K562 (cell line): ENCODE measurements around the gene TUBG2. TPM values are rescaled to one million over a fixed set of nuclear protein-coding genes. Genes with fewer than 3 reads are reported as not detected.

Experiments used
- ATAC-seq: fragments of 200-7000 bp; cut with Tn5 transposase; 3 replicates; pipeline ENCODE4 v1.9.1; 2020; ENCODE audit warnings: moderate library complexity
- BruUV-seq: library from RNA; stranded (reverse); fragments of 400-500 nt; replicated peaks from 2 replicates; lab custom pipeline; 2021; lab: Mats Ljungman, UMichigan
- CTCF ChIA-PET: fragments of 300-600 bp; formaldehyde crosslinking; extraction: SDS; loops from one replicate; lab custom pipeline; 2021; ENCODE audit warnings: low intra/inter-chr PET ratio; lab: Yijun Ruan, JAX
- POLR2A ChIA-PET: fragments of 300-600, 350-650 bp; sonication (Branson Sonifier 250); formaldehyde crosslinking; extraction: SDS; loops from one replicate; lab custom pipeline; 2021; ENCODE audit warnings: antibody characterized with exemption, inconsistent platforms; lab: Yijun Ruan, JAX
- DNase-seq, 4 experiments: peaks; one replicate each; pipeline versions ENCODE4 v3.0.0 to v3.0.0-alpha.2; 2011 to 2018; ENCODE audit warnings: low spot score in 3 of 4, mixed read lengths in 3 of 4; ENCODE audit errors: extremely low read depth in 1 of 4
- FAIRE-seq: peaks from 2 replicates; lab custom pipeline; 2011; peaks lifted over from hg19 to GRCh38; lab: Jason Lieb, UNC
- H2AFZ ChIP-seq: 2 replicates; pipeline ENCODE4 v1.6.0; 2011; ENCODE audit warnings: low read depth, low read length, control low read depth, inconsistent platforms
- H3K27ac ChIP-seq: fragments of 200-600 bp; 3 replicates; pipeline ENCODE4 v1.8.0; 2011; ENCODE audit warnings: low read depth, mild to moderate bottlenecking, control low read depth, inconsistent platforms, low read length, moderate library complexity, mixed read lengths; ENCODE audit errors: extremely low read depth
- H3K27me3 ChIP-seq, 2 experiments: fragments of 300-600 bp in 1 of 2; 2 replicates in 1 of 2; 3 replicates in 1 of 2; pipeline versions ENCODE4 v1.6.0 to v1.8.0; 2011; ENCODE audit warnings: inconsistent platforms in 2 of 2, low read length in 2 of 2, mild to moderate bottlenecking in 1 of 2, mixed read lengths in 1 of 2, moderate library complexity in 1 of 2; ENCODE audit not compliant: control insufficient read depth in 2 of 2, insufficient read depth in 2 of 2
- H3K36me3 ChIP-seq: fragments of 300-600 bp; 3 replicates; pipeline ENCODE4 v1.8.0; 2011; ENCODE audit warnings: mild to moderate bottlenecking, low read length, inconsistent platforms; ENCODE audit not compliant: control insufficient read depth, insufficient read depth
- H3K4me1 ChIP-seq, 2 experiments: fragments of 200-600 bp in 1 of 2; replicated peaks in 1 of 2; 2 replicates in 1 of 2; 3 replicates in 1 of 2; pipeline versions ENCODE4 v1.5.1 to v1.8.0; 2011; ENCODE audit warnings: inconsistent platforms in 2 of 2, low read length in 2 of 2, mild to moderate bottlenecking in 1 of 2, mixed read lengths in 1 of 2, moderate library complexity in 1 of 2; ENCODE audit not compliant: control insufficient read depth in 2 of 2, insufficient read depth in 2 of 2
- H3K4me2 ChIP-seq: 2 replicates; pipeline ENCODE4 v1.6.1; 2011; ENCODE audit warnings: low read length, control low read depth, inconsistent platforms, mixed read lengths; ENCODE audit not compliant: insufficient read depth
- H3K4me3 ChIP-seq: fragments of 200-600 bp; sonication (generic), shearing (Covaris generic); 2 replicates; pipeline ENCODE4 v1.5.1; 2016; ENCODE audit warnings: control low read depth, inconsistent platforms
- H3K79me2 ChIP-seq: fragments of 200-600 bp; 3 replicates; pipeline ENCODE4 v1.8.0; 2011; ENCODE audit warnings: low read length, inconsistent platforms; ENCODE audit not compliant: control insufficient read depth, insufficient read depth
- H3K9ac ChIP-seq, 2 experiments: 2 replicates each; pipeline versions ENCODE4 v1.6.0 to v1.6.1; 2011; ENCODE audit warnings: low read depth in 2 of 2, low read length in 2 of 2, control low read depth in 1 of 2, inconsistent platforms in 1 of 2, mild to moderate bottlenecking in 1 of 2, mixed read lengths in 1 of 2; ENCODE audit not compliant: insufficient read depth in 1 of 2
- H3K9me1 ChIP-seq: one replicate; pipeline ENCODE4 v1.6.0; 2011; ENCODE audit warnings: inconsistent platforms, mild to moderate bottlenecking, low read length, moderate library complexity; ENCODE audit not compliant: control insufficient read depth, insufficient read depth
- H3K9me3 ChIP-seq: replicated peaks from 2 replicates; pipeline ENCODE4 v1.5.1; 2011; ENCODE audit warnings: low read depth, low read length, inconsistent platforms; ENCODE audit not compliant: control insufficient read depth, insufficient read depth
- H4K20me1 ChIP-seq: replicated peaks from 2 replicates; pipeline ENCODE4 v1.6.1; 2011; ENCODE audit warnings: low read length, inconsistent platforms, mixed read lengths; ENCODE audit not compliant: control insufficient read depth, insufficient read depth
- FUS ChIP-seq: fragments of 200-400 bp; formaldehyde crosslinking; optimal IDR thresholded peaks from 2 replicates; pipeline ENCODE3; 2017; ENCODE audit warnings: low read depth, low read length
- GATA2 ChIP-seq: sonication (generic); formaldehyde crosslinking; IDR thresholded peaks from 2 replicates; pipeline ENCODE4 v1.4.0; 2020; ENCODE audit warnings: mild to moderate bottlenecking, missing genetic modification reagents
- SRSF7 ChIP-seq: fragments of 200-400 bp; formaldehyde crosslinking; optimal IDR thresholded peaks from 2 replicates; pipeline ENCODE3; 2017; ENCODE audit warnings: mild to moderate bottlenecking, low read depth, low read length
- TAL1 ChIP-seq: fragments of 450-650 bp; IDR thresholded peaks from 2 replicates; pipeline ENCODE4 v1.6.1; 2016; ENCODE audit warnings: mild to moderate bottlenecking
- TEAD4 ChIP-seq, 2 experiments: sonication (generic) in 1 of 2; formaldehyde crosslinking in 1 of 2; IDR thresholded peaks; 2 replicates each; pipeline versions ENCODE4 v1.6.1 to v1.8.0; 2012 to 2022; ENCODE audit warnings: borderline replicate concordance in 1 of 2, inconsistent platforms in 1 of 2, low read length in 1 of 2, mild to moderate bottlenecking in 1 of 2, missing genetic modification reagents in 1 of 2
- ZNF41 ChIP-seq: fragments of 250-450 bp; sonication (Bioruptor Pico); conservative IDR thresholded peaks from 2 replicates; pipeline ENCODE4 v1.4.0; 2020; ENCODE audit warnings: mild to moderate bottlenecking
- ZNF589 ChIP-seq: fragments of 200-800 bp; sonication (Bioruptor generic); IDR thresholded peaks from 2 replicates; pipeline ENCODE4 v1.6.1; 2016; ENCODE audit warnings: low read depth, missing genetic modification characterization, missing compliant biosample characterization
- WGBS: fragments of 100-300 bp; shearing (Covaris generic); methylation state at CpG from one replicate; pipeline ENCODE4 v1.1.6; 2016; ENCODE audit warnings: low coverage, mixed read lengths; ENCODE audit not compliant: insufficient coverage; ENCODE audit errors: missing lambda C conversion rate; 5-methylcytosine and 5-hydroxymethylcytosine counted together
- in situ Hi-C: fragments of 300-500 bp; cut with MboI; formaldehyde crosslinking; loops from 4 replicates; pipeline ENCODE4 v1.15.0; 2018; ENCODE audit warnings: inconsistent platforms, mixed read lengths
- intact Hi-C: fragments of 100-400 bp; cut with micrococcal nuclease; formaldehyde crosslinking; loops from 2 replicates; pipeline ENCODE4 v1.14.2; 2022
- polyA plus RNA-seq, 8 experiments: library from polyadenylated mRNA; depleted of rRNA in 4 of 8; stranded (reverse) in 5 of 8; unstranded in 3 of 8; fragments of >200 nt; fragmentation: Nextera tagmentation in 2 of 8; fragmentation: Illumina TruSeq in 1 of 8; extraction: Ambion mirVana in 2 of 8; extraction: Trizol in 1 of 8; gene quantifications; 2 replicates each; pipeline versions ENCODE4 v1.2.1 to v1.2.3, GENCODE V29; 2011 to 2014; ENCODE audit warnings: inconsistent platforms in 1 of 8, missing spikeins in 1 of 8
- total RNA-seq, 7 experiments: library from RNA; depleted of rRNA in 6 of 7; stranded (reverse); fragments of >200 nt in 6 of 7; fragmentation: Illumina TruSeq in 2 of 7; extraction: Trizol in 2 of 7; gene quantifications; 2 replicates each; pipeline versions ENCODE4 v1.2.1 to v1.2.3, GENCODE V29; 2011 to 2021; ENCODE audit warnings: low replicate concordance in 1 of 7
- TF ChIP-seq, protein P1 (sequence below): fragments of 450-650 bp; IDR thresholded peaks from 2 replicates; pipeline ENCODE4 v1.6.1; 2016; ENCODE audit warnings: low read depth, mild to moderate bottlenecking, moderate library complexity
- TF ChIP-seq, protein P2 (sequence below): sonication (generic); formaldehyde crosslinking; IDR thresholded peaks from 2 replicates; pipeline ENCODE4 v1.8.0; 2022; ENCODE audit warnings: missing genetic modification reagents, mild to moderate bottlenecking, borderline replicate concordance
- TF ChIP-seq, protein P3 (sequence below): fragments of 450-650 bp; formaldehyde crosslinking; IDR thresholded peaks from 2 replicates; pipeline ENCODE4 v1.4.0; 2022; ENCODE audit warnings: mild to moderate bottlenecking, moderate library complexity
- TF ChIP-seq, protein P4 (sequence below): sonication (generic); formaldehyde crosslinking; IDR thresholded peaks from 2 replicates; pipeline ENCODE4 v1.8.0; 2022; ENCODE audit warnings: mild to moderate bottlenecking, missing genetic modification reagents
- TF ChIP-seq, protein P5 (sequence below): fragments of 450-650 bp; formaldehyde crosslinking; conservative IDR thresholded peaks from 2 replicates; pipeline ENCODE4 v1.4.0; 2022; ENCODE audit warnings: mild to moderate bottlenecking, missing genetic modification characterization
- TF ChIP-seq, protein P6 (sequence below): fragments of 200-800 bp; sonication (Bioruptor generic); IDR thresholded peaks from 2 replicates; pipeline ENCODE4 v1.6.1; 2017; ENCODE audit warnings: missing genetic modification characterization, missing compliant biosample characterization

Gene TUBG2
- total and polyA plus RNA-seq, 9 of the 15 experiments (the other 6 are each of a cell fraction or from before 2014, with no cell fraction given) = 0.09 to 0.80 (median 0.24) TPM; not detected in 2

DNA sequence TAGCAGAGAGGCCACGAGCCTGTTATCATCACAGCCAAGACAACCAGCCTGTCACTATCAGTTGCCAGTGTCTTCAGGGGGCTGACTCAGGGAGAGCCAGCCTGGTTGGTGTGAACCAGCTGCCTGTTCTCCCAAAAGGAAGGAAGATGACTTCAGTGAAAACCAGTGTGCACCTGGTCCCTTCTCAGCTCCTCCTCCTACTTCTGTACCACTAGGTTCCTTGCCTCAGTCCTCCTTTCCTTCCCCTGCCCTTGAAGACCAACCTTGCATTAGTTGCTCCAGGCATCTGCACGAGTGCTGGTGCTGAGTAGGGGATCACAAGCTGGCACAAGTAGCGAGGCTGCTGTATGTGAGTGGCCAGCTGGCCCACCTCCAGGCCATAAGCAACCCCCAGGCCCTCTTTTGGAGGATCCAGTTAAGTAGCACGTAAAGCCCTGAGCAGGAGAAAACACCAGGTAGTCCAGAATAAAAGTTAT is 41.1 kb upstream of the TUBG2 start:
- Histone ChIP-seq H3K27ac (no peak overlapping the region; the same call in 2 of the 3 replicates), H3K79me2 (no peaks in the 10 kb centered on the region), H3K9ac (peak overlapping the region in 1 of 2 experiments; percentile 30; a peak in 1 of 4 replicates), H4K20me1 (no peaks in the 10 kb centered on the region), H3K9me1 (no peaks in the 10 kb centered on the region), H3K4me2 (peak overlapping the region; percentile 35), H3K4me1 (peaks cover 17 to 26% of the 10 kb centered on the region in 2 experiments; a peak in 4 of 5 replicates), H2AFZ (no peak overlapping the region), H3K4me3 (no peak overlapping the region), H3K9me3 (no peaks in the 10 kb centered on the region), H3K36me3 (peaks cover 30% of the 10 kb centered on the region; the same call in 2 of the 3 replicates), H3K27me3 (no peaks in the 10 kb centered on the region)
- BruUV-seq = no TSS peak
- in situ Hi-C loops (no loop called here), intact Hi-C loops (loop anchor here (2.0 kb wide), 1 partner anchor 61 kb away; no protein-coding TSS in a partner anchor)
- ChIA-PET CTCF (interaction anchor here (0.6 kb wide), 1 partner anchor 156 kb away, joined by 3 read pairs; no protein-coding TSS in a partner anchor), POLR2A (interaction anchor here (0.6 to 3.5 kb wide), 8 partner anchors 9 to 206 kb away, joined by 3 to 31 read pairs (median 3); partner anchors contain the start of genes PLEKHH3, RETREG3 and TUBG1)
- peak; percentile 83 for FAIRE-seq
- 43% methylated on average over 4 of the region's 4 CpGs for WGBS
- ATAC-seq = peak; percentile 62
- DNase-seq = peak; percentile 38 to 72 (median 59)
- TF ChIP-seq TAL1 (peak; percentile 61; the same call in 1 of the 2 replicates), SRSF7 (no peak), ZNF589 (no peak), FUS (no peak), ZNF41 (CRISPR knock-in tag) (no peak), TEAD4 (IDR thresholded peaks at IDR 0.05; ENCODE audit: low read length) (peak; percentile 45; the same call in 1 of the 2 replicates), TEAD4 (CRISPR knock-in tag; IDR thresholded peaks at IDR 0.05; ENCODE audit: borderline replicate concordance) (no peak), GATA2 (CRISPR knock-in tag) (no peak)
- TF ChIP-seq, protein P1, sequence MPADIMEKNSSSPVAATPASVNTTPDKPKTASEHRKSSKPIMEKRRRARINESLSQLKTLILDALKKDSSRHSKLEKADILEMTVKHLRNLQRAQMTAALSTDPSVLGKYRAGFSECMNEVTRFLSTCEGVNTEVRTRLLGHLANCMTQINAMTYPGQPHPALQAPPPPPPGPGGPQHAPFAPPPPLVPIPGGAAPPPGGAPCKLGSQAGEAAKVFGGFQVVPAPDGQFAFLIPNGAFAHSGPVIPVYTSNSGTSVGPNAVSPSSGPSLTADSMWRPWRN = no peak
- TF ChIP-seq, protein P2, sequence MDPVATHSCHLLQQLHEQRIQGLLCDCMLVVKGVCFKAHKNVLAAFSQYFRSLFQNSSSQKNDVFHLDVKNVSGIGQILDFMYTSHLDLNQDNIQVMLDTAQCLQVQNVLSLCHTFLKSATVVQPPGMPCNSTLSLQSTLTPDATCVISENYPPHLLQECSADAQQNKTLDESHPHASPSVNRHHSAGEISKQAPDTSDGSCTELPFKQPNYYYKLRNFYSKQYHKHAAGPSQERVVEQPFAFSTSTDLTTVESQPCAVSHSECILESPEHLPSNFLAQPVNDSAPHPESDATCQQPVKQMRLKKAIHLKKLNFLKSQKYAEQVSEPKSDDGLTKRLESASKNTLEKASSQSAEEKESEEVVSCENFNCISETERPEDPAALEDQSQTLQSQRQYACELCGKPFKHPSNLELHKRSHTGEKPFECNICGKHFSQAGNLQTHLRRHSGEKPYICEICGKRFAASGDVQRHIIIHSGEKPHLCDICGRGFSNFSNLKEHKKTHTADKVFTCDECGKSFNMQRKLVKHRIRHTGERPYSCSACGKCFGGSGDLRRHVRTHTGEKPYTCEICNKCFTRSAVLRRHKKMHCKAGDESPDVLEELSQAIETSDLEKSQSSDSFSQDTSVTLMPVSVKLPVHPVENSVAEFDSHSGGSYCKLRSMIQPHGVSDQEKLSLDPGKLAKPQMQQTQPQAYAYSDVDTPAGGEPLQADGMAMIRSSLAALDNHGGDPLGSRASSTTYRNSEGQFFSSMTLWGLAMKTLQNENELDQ (CRISPR knock-in tag) = no peak
- TF ChIP-seq, protein P3, sequence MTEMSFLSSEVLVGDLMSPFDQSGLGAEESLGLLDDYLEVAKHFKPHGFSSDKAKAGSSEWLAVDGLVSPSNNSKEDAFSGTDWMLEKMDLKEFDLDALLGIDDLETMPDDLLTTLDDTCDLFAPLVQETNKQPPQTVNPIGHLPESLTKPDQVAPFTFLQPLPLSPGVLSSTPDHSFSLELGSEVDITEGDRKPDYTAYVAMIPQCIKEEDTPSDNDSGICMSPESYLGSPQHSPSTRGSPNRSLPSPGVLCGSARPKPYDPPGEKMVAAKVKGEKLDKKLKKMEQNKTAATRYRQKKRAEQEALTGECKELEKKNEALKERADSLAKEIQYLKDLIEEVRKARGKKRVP (CRISPR knock-in tag) = no peak
- TF ChIP-seq, protein P4, sequence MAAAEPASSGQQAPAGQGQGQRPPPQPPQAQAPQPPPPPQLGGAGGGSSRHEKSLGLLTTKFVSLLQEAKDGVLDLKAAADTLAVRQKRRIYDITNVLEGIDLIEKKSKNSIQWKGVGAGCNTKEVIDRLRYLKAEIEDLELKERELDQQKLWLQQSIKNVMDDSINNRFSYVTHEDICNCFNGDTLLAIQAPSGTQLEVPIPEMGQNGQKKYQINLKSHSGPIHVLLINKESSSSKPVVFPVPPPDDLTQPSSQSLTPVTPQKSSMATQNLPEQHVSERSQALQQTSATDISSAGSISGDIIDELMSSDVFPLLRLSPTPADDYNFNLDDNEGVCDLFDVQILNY (CRISPR knock-in tag) = no peak
- TF ChIP-seq, protein P5, sequence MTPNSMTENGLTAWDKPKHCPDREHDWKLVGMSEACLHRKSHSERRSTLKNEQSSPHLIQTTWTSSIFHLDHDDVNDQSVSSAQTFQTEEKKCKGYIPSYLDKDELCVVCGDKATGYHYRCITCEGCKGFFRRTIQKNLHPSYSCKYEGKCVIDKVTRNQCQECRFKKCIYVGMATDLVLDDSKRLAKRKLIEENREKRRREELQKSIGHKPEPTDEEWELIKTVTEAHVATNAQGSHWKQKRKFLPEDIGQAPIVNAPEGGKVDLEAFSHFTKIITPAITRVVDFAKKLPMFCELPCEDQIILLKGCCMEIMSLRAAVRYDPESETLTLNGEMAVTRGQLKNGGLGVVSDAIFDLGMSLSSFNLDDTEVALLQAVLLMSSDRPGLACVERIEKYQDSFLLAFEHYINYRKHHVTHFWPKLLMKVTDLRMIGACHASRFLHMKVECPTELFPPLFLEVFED (CRISPR knock-in tag) = no peak
- TF ChIP-seq, protein P6, sequence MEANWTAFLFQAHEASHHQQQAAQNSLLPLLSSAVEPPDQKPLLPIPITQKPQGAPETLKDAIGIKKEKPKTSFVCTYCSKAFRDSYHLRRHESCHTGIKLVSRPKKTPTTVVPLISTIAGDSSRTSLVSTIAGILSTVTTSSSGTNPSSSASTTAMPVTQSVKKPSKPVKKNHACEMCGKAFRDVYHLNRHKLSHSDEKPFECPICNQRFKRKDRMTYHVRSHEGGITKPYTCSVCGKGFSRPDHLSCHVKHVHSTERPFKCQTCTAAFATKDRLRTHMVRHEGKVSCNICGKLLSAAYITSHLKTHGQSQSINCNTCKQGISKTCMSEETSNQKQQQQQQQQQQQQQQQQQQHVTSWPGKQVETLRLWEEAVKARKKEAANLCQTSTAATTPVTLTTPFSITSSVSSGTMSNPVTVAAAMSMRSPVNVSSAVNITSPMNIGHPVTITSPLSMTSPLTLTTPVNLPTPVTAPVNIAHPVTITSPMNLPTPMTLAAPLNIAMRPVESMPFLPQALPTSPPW (CRISPR knock-in tag) = no peak
